SK-N-MC (cell line): ENCODE measurements around the gene CP.

ENCODE experiments used
- EZH2 ChIP-seq: fragments of 200-600 bp; sonication (generic); IDR thresholded peaks from one replicate; pipeline ENCODE4 v1.6.1; 2017; ENCODE audit warnings: antibody characterized with exemption
- FOXP2 ChIP-seq: optimal IDR thresholded peaks from 2 replicates; pipeline ENCODE3; 2011; ENCODE audit warnings: mild to moderate bottlenecking, moderate library complexity; ENCODE audit not compliant: insufficient read depth; ENCODE audit errors: extremely low read length, control extremely low read depth
- POLR2AphosphoS5 ChIP-seq: IDR thresholded peaks from 2 replicates; pipeline ENCODE4 v1.6.1; 2012; ENCODE audit warnings: mild to moderate bottlenecking, low read depth, low read length, borderline replicate concordance

DNA sequence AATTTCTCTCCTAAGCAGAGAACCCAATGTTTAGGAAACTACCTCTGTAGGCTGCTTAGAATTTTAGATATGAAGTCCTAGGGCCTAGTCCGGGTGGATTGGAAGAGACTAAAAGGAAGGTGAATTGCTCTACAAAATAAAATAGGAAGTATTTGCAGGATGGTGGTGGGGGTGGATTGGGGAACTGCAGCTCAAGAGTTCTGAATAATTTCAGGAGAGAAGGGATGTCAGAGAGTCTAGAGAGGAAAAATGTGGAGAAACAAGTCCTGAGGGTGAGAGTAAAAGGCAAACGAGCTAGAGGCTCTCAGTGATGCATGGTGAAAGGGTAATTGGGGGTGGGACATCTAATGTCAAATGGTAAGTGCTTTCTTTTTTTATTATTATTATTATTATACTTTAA lies 10.2 kb upstream of the CP start:
- TF ChIP-seq EZH2 (no peak), POLR2AphosphoS5 (no peak), FOXP2 (no peak)
